ENCODE results near the gene ABHD12. TPM values are rescaled to one million over a fixed set of nuclear protein-coding genes. Genes with fewer than 3 reads are reported as not detected.

Gene ABHD12
- total and polyA plus RNA-seq, 10 of the 15 experiments (the other 5 are each of a cell fraction or from before 2014, with no cell fraction given) = 1.5 to 61.8 (median 26.7) TPM

DNA sequence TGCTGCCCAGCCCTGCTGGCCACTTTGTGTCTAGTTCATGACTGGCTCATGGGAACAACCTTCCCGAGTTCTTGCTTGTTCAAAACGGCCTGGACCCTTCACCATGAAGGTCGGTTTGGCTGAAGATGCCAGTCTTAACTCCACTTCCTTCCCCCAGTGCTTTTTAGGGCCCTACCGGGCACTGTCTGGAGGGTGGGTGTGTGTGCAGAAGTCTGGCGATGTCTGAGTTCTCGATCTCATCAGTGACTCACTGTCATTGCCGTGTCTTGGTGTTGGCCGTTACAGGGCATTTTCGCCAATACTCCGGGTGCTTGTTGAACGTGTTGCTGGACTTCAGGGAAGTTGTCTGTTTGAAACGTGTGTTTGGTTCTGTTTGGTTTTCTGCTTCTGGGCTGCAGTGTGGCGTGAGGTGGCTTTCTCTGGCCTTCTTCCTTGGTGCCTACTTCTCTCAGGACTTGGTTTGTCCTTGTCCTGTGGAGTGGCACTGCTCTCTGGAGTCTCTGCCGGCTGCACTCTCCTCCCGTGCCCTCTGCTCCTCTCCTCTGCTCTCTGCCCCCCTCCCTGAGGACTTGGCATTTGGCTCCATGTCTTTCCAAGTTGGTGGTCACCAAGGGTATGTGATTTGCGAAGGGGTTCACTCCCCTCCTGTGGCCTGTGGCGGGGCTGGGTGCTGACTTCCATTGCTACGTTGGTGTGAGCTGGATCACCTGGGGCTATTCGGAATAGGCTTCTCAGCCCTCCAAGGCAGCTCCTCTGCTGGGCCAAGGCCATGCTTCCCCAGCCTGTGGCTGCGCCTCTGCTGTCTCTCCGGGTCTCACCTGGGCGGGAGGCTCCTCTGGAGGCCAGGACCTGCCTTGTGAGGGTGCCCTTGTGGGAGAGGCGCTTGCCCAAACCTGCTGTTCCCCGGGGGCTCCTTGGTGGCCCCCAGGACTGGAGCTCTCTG lies 104.5 kb downstream of the ABHD12 start:
- H3K27ac ChIP-seq (ENCODE audit: control insufficient read depth, insufficient read depth) = no peak overlapping the region
- in situ Hi-C loops (cut with MboI) (no loop called here), intact Hi-C loops (cut with micrococcal nuclease; ENCODE audit: unreplicated experiment) (loop anchor here (5.0 kb wide), 1 partner anchor 289 kb away; no protein-coding TSS in a partner anchor)
- FAIRE-seq = no peak
- peaks cover 14 to 36% of the 10 kb centered on the region in 2 experiments; a peak in 3 of 4 replicates for H3K36me3 ChIP-seq (ENCODE audit: control insufficient read depth in 2 of 2, insufficient read depth in 2 of 2, low read length in 1 of 2)
- BruUV-seq (replicated peaks) = no TSS peak
- no peak overlapping the region for H3K9ac ChIP-seq (ENCODE audit: control insufficient read depth, insufficient read depth, low read length)
- ATAC-seq = no peak
- H3K4me3 ChIP-seq = no peak overlapping the region
- H3K27me3 ChIP-seq (replicated peaks in 1 of 2; ENCODE audit: control insufficient read depth in 2 of 2, insufficient read depth in 2 of 2, low read length in 1 of 2) = no peaks in the 10 kb centered on the region
- WGBS (ENCODE audit: insufficient coverage, insufficient replicate concordance, low lambda C conversion rate, missing lambda C conversion rate) = 90% methylated on average over 24 of the region's 24 CpGs
- TF ChIP-seq ATF7 (IDR thresholded peaks at IDR 0.05; ENCODE audit: low read depth) (no peak), ZNF217 (IDR thresholded peaks at IDR 0.05) (no peak), POU2F2 (IDR thresholded peaks at IDR 0.05; ENCODE audit: borderline replicate concordance, low read depth, low read length) (no peak), HCFC1 (IDR thresholded peaks at IDR 0.05; ENCODE audit: low read length) (no peak), IKZF2 (IDR thresholded peaks at IDR 0.05) (no peak)
- H3K79me2 ChIP-seq (ENCODE audit: control insufficient read depth, insufficient read depth, low read length) = no peaks in the 10 kb centered on the region
- no peak overlapping the region for H2AFZ ChIP-seq (ENCODE audit: control insufficient read depth, low read depth, low read length)
- H3K4me2 ChIP-seq (ENCODE audit: control insufficient read depth, insufficient read depth) = no peak overlapping the region
- ChIA-PET CTCF (no interaction called here), RAD21 (ENCODE audit: unreplicated experiment) (no interaction called here), SMC1A (ENCODE audit: uncharacterized antibody, unreplicated experiment) (no interaction called here), POLR2A (no interaction called here)
- H3K9me3 ChIP-seq (replicated peaks; ENCODE audit: control insufficient read depth, insufficient read depth, low read length) = no peaks in the 10 kb centered on the region
- peaks cover 31% of the 10 kb centered on the region for H3K4me1 ChIP-seq (ENCODE audit: control insufficient read depth, insufficient read depth, low read length)
- no peaks in the 10 kb centered on the region; the same call in 1 of the 2 replicates for H4K20me1 ChIP-seq (ENCODE audit: control insufficient read depth, insufficient read depth)
- DNase-seq (ENCODE audit: low read depth, low spot score) = no peak

DNA sequence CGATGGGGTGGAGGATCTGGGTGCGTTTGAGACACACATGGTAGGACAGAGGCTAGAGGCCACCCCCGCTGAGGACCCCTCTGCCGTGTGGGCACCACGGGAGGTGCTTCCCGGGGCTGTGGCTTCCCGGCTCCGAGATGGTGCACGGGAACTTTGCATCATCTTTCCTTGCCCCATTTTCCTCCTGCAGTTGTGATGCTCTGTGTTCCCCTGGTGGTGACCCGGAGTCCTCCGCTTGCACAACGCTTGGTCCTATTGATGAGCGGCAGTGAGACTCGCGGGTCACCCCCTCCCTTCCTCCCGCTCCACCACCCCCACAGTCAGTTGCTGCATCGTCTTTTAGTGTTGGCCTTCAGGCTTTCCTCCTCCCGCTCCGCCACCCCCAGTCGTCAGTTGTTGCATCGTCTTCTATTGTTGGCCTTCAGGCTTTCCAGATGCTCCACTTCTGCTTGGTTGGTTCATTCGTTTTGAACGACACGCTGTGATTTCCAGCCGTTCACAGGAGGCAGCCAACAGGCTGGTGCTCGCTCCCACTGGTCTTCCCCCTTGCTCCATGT lies 105.5 kb downstream of the ABHD12 start:
- ChIA-PET SMC1A (ENCODE audit: uncharacterized antibody, unreplicated experiment) (no interaction called here), POLR2A (no interaction called here), CTCF (no interaction called here), RAD21 (ENCODE audit: unreplicated experiment) (no interaction called here)
- Histone ChIP-seq H3K4me1 (ENCODE audit: control insufficient read depth, insufficient read depth, low read length) (peaks cover 40% of the 10 kb centered on the region), H3K9ac (ENCODE audit: control insufficient read depth, insufficient read depth, low read length) (no peak overlapping the region), H3K36me3 (ENCODE audit: control insufficient read depth in 2 of 2, insufficient read depth in 2 of 2, low read length in 1 of 2) (peaks cover 14 to 36% of the 10 kb centered on the region in 2 experiments; a peak in 3 of 4 replicates), H3K4me2 (ENCODE audit: control insufficient read depth, insufficient read depth) (no peak overlapping the region), H3K4me3 (no peak overlapping the region), H3K27me3 (replicated peaks in 1 of 2; ENCODE audit: control insufficient read depth in 2 of 2, insufficient read depth in 2 of 2, low read length in 1 of 2) (no peaks in the 10 kb centered on the region), H2AFZ (ENCODE audit: control insufficient read depth, low read depth, low read length) (no peak overlapping the region), H3K79me2 (ENCODE audit: control insufficient read depth, insufficient read depth, low read length) (no peaks in the 10 kb centered on the region), H3K27ac (ENCODE audit: control insufficient read depth, insufficient read depth) (no peak overlapping the region), H4K20me1 (ENCODE audit: control insufficient read depth, insufficient read depth) (no peaks in the 10 kb centered on the region; the same call in 1 of the 2 replicates), H3K9me3 (replicated peaks; ENCODE audit: control insufficient read depth, insufficient read depth, low read length) (no peaks in the 10 kb centered on the region)
- in situ Hi-C loops (cut with MboI) (no loop called here), intact Hi-C loops (cut with micrococcal nuclease; ENCODE audit: unreplicated experiment) (loop anchor here (5.0 kb wide), 1 partner anchor 288 kb away; no protein-coding TSS in a partner anchor)
- no peak for FAIRE-seq
- BruUV-seq (replicated peaks) = no TSS peak
- no peak for TF ChIP-seq DPF2 (IDR thresholded peaks at IDR 0.05)
- TF ChIP-seq SIX5 (IDR thresholded peaks at IDR 0.05; ENCODE audit: low read depth, low read length, severe bottlenecking) = no peak
- no peak for TF ChIP-seq RAD21 (IDR thresholded peaks at IDR 0.05; ENCODE audit: insufficient read depth, low read depth, low read length)
- TF ChIP-seq ZBED1 (IDR thresholded peaks at IDR 0.05; ENCODE audit: borderline replicate concordance) = no peak
- no peak for TF ChIP-seq FOXM1 (IDR thresholded peaks at IDR 0.05; ENCODE audit: low read depth, low read length)
- TF ChIP-seq, protein P1, sequence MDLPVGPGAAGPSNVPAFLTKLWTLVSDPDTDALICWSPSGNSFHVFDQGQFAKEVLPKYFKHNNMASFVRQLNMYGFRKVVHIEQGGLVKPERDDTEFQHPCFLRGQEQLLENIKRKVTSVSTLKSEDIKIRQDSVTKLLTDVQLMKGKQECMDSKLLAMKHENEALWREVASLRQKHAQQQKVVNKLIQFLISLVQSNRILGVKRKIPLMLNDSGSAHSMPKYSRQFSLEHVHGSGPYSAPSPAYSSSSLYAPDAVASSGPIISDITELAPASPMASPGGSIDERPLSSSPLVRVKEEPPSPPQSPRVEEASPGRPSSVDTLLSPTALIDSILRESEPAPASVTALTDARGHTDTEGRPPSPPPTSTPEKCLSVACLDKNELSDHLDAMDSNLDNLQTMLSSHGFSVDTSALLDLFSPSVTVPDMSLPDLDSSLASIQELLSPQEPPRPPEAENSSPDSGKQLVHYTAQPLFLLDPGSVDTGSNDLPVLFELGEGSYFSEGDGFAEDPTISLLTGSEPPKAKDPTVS (IDR thresholded peaks at IDR 0.05; ENCODE audit: low read depth, low read length) = no peak
- WGBS (ENCODE audit: insufficient coverage, insufficient replicate concordance, low lambda C conversion rate, missing lambda C conversion rate) = 92% methylated on average over 17 of the region's 26 CpGs
- no peak for ATAC-seq
- DNase-seq (ENCODE audit: low read depth, low spot score) = no peak
